Erythroblast (primary cell): Measurements from ENCODE around the gene CYB5R2.

Experiments used
- GATA1 ChIP-seq: IDR thresholded peaks from 2 replicates; pipeline ENCODE4 v1.6.1; 2011; ENCODE audit warnings: low read depth, mild to moderate bottlenecking, control low read depth, low read length, moderate library complexity
- POLR2A ChIP-seq: IDR thresholded peaks from 2 replicates; pipeline ENCODE4 v1.6.1; 2011; ENCODE audit warnings: mild to moderate bottlenecking, low read length

- TF ChIP-seq POLR2A = no peak
- TF ChIP-seq GATA1 = no peak
Measured at GRCh38 chr11:7703740-7704139, 30.4 kb upstream of the CYB5R2 start.
